Prostate gland (tissue), 2 donors: ENCODE results near the gene TMEM186. TPM values are rescaled to one million over a fixed set of nuclear protein-coding genes. Genes with fewer than 3 reads are reported as not detected.
"Not testable (repeated sequence)": the region's sequence is repeated elsewhere in the genome, so short reads cannot be mapped to it uniquely, and the experiment has no call there.

Experiments
- DNase-seq: peaks from one replicate; pipeline ENCODE4 v3.0.0-alpha.2; 2019; ENCODE audit warnings: low spot score
- H3K27ac ChIP-seq, 2 donors: fragments of 200-600 bp; sonication (generic); 2 replicates each; pipeline ENCODE4 v1.5.1; 2017 to 2019
- H3K27me3 ChIP-seq: fragments of 200-600 bp; sonication (generic); replicated peaks from 2 replicates; pipeline ENCODE4 v1.5.1; 2019; ENCODE audit not compliant: insufficient read depth
- H3K36me3 ChIP-seq, 2 donors: fragments of 200-600 bp; sonication (generic); 1 replicate in 1 of 2; 2 replicates in 1 of 2; pipeline versions ENCODE4 v1.5.1 to v1.8.1; 2017 to 2019
- H3K4me1 ChIP-seq: fragments of 200-600 bp; sonication (generic); replicated peaks from 2 replicates; pipeline ENCODE4 v1.5.1; 2019
- H3K4me3 ChIP-seq, 2 donors: fragments of 200-600 bp; sonication (generic); 2 replicates each; pipeline ENCODE4 v1.5.1; 2017 to 2019
- H3K9me3 ChIP-seq: fragments of 200-600 bp; sonication (generic); 2 replicates; pipeline ENCODE4 v1.5.1; 2017
- CTCF ChIP-seq, 4 experiments: fragments of 200-600 bp in 2 of 4; fragments of 450-650 bp in 2 of 4; sonication (generic) in 2 of 4; IDR thresholded peaks; 1 replicate in 3 of 4; 2 replicates in 1 of 4; pipeline ENCODE4 v1.5.1; 2016 to 2019; ENCODE audit warnings: antibody characterized with exemption in 4 of 4, mild to moderate bottlenecking in 2 of 4, moderate library complexity in 2 of 4
- POLR2A ChIP-seq: fragments of 450-650 bp; IDR thresholded peaks from one replicate; pipeline ENCODE4 v1.6.1; 2016; ENCODE audit warnings: antibody characterized with exemption, mild to moderate bottlenecking
- POLR2AphosphoS5 ChIP-seq: sonication (generic); formaldehyde crosslinking; IDR thresholded peaks from one replicate; pipeline ENCODE4 v1.6.1; 2017; ENCODE audit warnings: antibody characterized with exemption
- WGBS: methylation state at CpG from one replicate; pipeline ENCODE4 v1.1.5; 2018; 5-methylcytosine and 5-hydroxymethylcytosine counted together
- intact Hi-C: fragments of 100-400 bp; cut with DNase I; formaldehyde crosslinking; loops from one replicate; pipeline ENCODE4 v1.14.2; 2022
- total RNA-seq, 2 donors: library from RNA; depleted of rRNA; stranded (reverse); fragments of >200 nt; gene quantifications; one replicate each; pipeline ENCODE4 v1.1.0, GENCODE V29; 2016

Gene TMEM186
- 10 to 100 TPM in 1 of 2 donors, 1 to 10 TPM in 1; 7.2 to 10.1 TPM for total RNA-seq

- Histone ChIP-seq H3K27ac (peak within 1 kb of the TSS; percentile 66 to 72), H3K27me3 (no peaks in the 10 kb centered on the region), H3K36me3 (no peaks in the 10 kb centered on the region), H3K4me1 (peaks cover 10% of the 10 kb centered on the region), H3K4me3 (peak within 1 kb of the TSS; percentile 80 to 86), H3K9me3 (no peaks in the 10 kb centered on the region)
- DNase-seq = peak; percentile 98
- intact Hi-C loops = loop anchor here (5.0 to 10.0 kb wide), 2 partner anchors 70 to 157 kb away; partner anchors contain the start of gene CARHSP1
- peak; percentile 99 for TF ChIP-seq POLR2AphosphoS5
- peak in 2 of 4 experiments; percentile 27 to 37 for TF ChIP-seq CTCF (IDR thresholded peaks at IDR 0.05)
- TF ChIP-seq POLR2A = peak; percentile 54
- under 1% methylated on average over 61 of the region's 61 CpGs for WGBS
Measured at GRCh38 chr16:8797364-8798173, at the start of gene TMEM186, which contains the start of gene PMM2. TMEM186 (minus strand) TSS chr16:8797639; CDS start chr16:8797614, 25 bp downstream. PMM2 (plus strand) TSS chr16:8797839; CDS start chr16:8797883, 44 bp downstream.

GRCh38 chr16:8847145-8847544, 49.7 kb upstream of the TMEM186 start:
- no peaks in the 10 kb centered on the region for H3K4me1 ChIP-seq
- 83% methylated on average over 13 of the region's 13 CpGs for WGBS
- no peak for DNase-seq
- H3K27me3 ChIP-seq = no peaks in the 10 kb centered on the region
- no peak overlapping the region for H3K4me3 ChIP-seq
- no peaks in the 10 kb centered on the region for H3K36me3 ChIP-seq
- no peak overlapping the region for H3K27ac ChIP-seq
- no peak for TF ChIP-seq POLR2AphosphoS5
- TF ChIP-seq CTCF (IDR thresholded peaks at IDR 0.05) = no peak
- no peak for TF ChIP-seq POLR2A
- intact Hi-C loops = no loop called here
- no peaks in the 10 kb centered on the region for H3K9me3 ChIP-seq

GRCh38 chr16:8846401-8846932, 49.0 kb upstream of the TMEM186 start:
- Histone ChIP-seq H3K27ac (no peak overlapping the region), H3K4me3 (no peak overlapping the region), H3K4me1 (no peaks in the 10 kb centered on the region), H3K9me3 (no peaks in the 10 kb centered on the region), H3K27me3 (no peaks in the 10 kb centered on the region), H3K36me3 (no peaks in the 10 kb centered on the region)
- no peak for DNase-seq
- WGBS = 87% methylated on average over 10 of the region's 10 CpGs
- TF ChIP-seq POLR2AphosphoS5 (no peak), POLR2A (no peak), CTCF (IDR thresholded peaks at IDR 0.05) (no peak)
- intact Hi-C loops = no loop called here

GRCh38 chr16:8845699-8846298, 48.4 kb upstream of the TMEM186 start:
- H3K27me3 ChIP-seq = no peaks in the 10 kb centered on the region
- intact Hi-C loops = no loop called here
- 96% methylated on average over 7 of the region's 7 CpGs for WGBS
- H3K9me3 ChIP-seq = no peaks in the 10 kb centered on the region
- TF ChIP-seq POLR2AphosphoS5 = no peak
- TF ChIP-seq CTCF (IDR thresholded peaks at IDR 0.05) = no peak
- no peak for TF ChIP-seq POLR2A
- H3K4me3 ChIP-seq = no peak overlapping the region
- no peaks in the 10 kb centered on the region for H3K36me3 ChIP-seq
- no peak overlapping the region for H3K27ac ChIP-seq
- DNase-seq = no peak
- H3K4me1 ChIP-seq = no peaks in the 10 kb centered on the region

- H3K27ac ChIP-seq, H3K4me3 ChIP-seq, H3K36me3 ChIP-seq, H3K9me3 ChIP-seq, intact Hi-C loops, DNase-seq, H3K27me3 ChIP-seq, H3K4me1 ChIP-seq: not testable (repeated sequence)
- 72% methylated on average over 12 of the region's 12 CpGs for whole genome bisulfite sequencing
Measured at GRCh38 chr16:8843296-8843695, 45.9 kb upstream of the TMEM186 start.

GRCh38 chr16:8842016-8842415, 44.6 kb upstream of the TMEM186 start:
- H3K9me3 ChIP-seq, H3K36me3 ChIP-seq, intact Hi-C loops, H3K4me1 ChIP-seq, H3K27ac ChIP-seq, H3K27me3 ChIP-seq, DNase-seq, H3K4me3 ChIP-seq: not testable (repeated sequence)
- WGBS = 54% methylated on average over 3 of the region's 4 CpGs

GRCh38 chr16:8837594-8837993, 40.2 kb upstream of the TMEM186 start:
- DNase-seq, intact Hi-C loops: not testable (repeated sequence)
- 83% methylated on average over 15 of the region's 15 CpGs for WGBS

GRCh38 chr16:8836797-8837196, 39.4 kb upstream of the TMEM186 start:
- H3K4me3 ChIP-seq, H3K27me3 ChIP-seq, H3K9me3 ChIP-seq, H3K36me3 ChIP-seq, H3K27ac ChIP-seq, DNase-seq, H3K4me1 ChIP-seq, intact Hi-C loops: not testable (repeated sequence)
- 88% methylated on average over 7 of the region's 7 CpGs for WGBS

More at GRCh38 chr16:8837594-8837993, 40.2 kb upstream of the TMEM186 start:
- not testable (repeated sequence) for H3K27ac ChIP-seq, H3K36me3 ChIP-seq, H3K4me1 ChIP-seq, H3K9me3 ChIP-seq, H3K4me3 ChIP-seq, H3K27me3 ChIP-seq
